NT2/D1 (cell line): ENCODE data around the gene CDH8.

Experiments used
- SUZ12 ChIP-seq: IDR thresholded peaks from 2 replicates; pipeline ENCODE4 v1.6.1; 2011; ENCODE audit not compliant: insufficient read length, insufficient read depth; ENCODE audit errors: extremely low read depth
- ZNF274 ChIP-seq: IDR thresholded peaks from 2 replicates; pipeline ENCODE4 v1.6.1; 2011; ENCODE audit warnings: mild to moderate bottlenecking, low read depth, low read length

GRCh38 chr16:61885343-61885742 is 150.9 kb downstream of the CDH8 start:
- no peak for TF ChIP-seq ZNF274
- TF ChIP-seq SUZ12: no peak
